T-cell (primary cell): ENCODE data around the gene FLT1. TPM values are rescaled to one million over a fixed set of nuclear protein-coding genes. Genes with fewer than 3 reads are reported as not detected.

Experiments used
- ATAC-seq, 4 experiments: fragments of 200-7000 bp in 3 of 4; fragments of 150-1000 bp in 1 of 4; cut with Tn5 transposase; replicated peaks in 1 of 4; 1 replicate in 3 of 4; 2 replicates in 1 of 4; pipeline ENCODE4 v1.10.0; 2021; ENCODE audit warnings: moderate library complexity in 3 of 4, mild to moderate bottlenecking in 2 of 4, moderate number of reproducible peaks in 1 of 4
- CTCF ChIA-PET, 2 donors: fragments of 300-600 bp; sonication (Branson Sonifier 250); formaldehyde crosslinking; loops; one replicate each; lab custom pipeline; 2022; ENCODE audit warnings: antibody characterized with exemption in 2 of 2; lab: Charles Lee
- POLR2A ChIA-PET, 2 donors: fragments of 300-600 bp; sonication (Branson Sonifier 250); formaldehyde crosslinking; loops; one replicate each; lab custom pipeline; 2022; ENCODE audit warnings: antibody characterized with exemption in 2 of 2; lab: Charles Lee
- DNase-seq, 35 experiments: peaks; one replicate each; pipeline versions ENCODE4 v3.0.0 to v3.0.0-alpha.2; 2013 to 2023
- H3K27ac ChIP-seq: one replicate; pipeline ENCODE4 v1.5.1; 2013; ENCODE audit warnings: low read length
- H3K27me3 ChIP-seq, 2 experiments: replicated peaks in 1 of 2; 1 replicate in 1 of 2; 2 replicates in 1 of 2; pipeline versions ENCODE4 v1.6.1 to v1.7.0; 2013; ENCODE audit warnings: low read length in 1 of 2, mixed read lengths in 1 of 2; ENCODE audit not compliant: control insufficient read depth in 2 of 2, insufficient read depth in 2 of 2; ENCODE audit errors: extremely low read depth in 1 of 2
- H3K36me3 ChIP-seq, 2 donors: 1 replicate in 1 of 2; 2 replicates in 1 of 2; pipeline versions ENCODE4 v1.6.1 to v1.7.0; 2013; ENCODE audit warnings: low read length in 1 of 2; ENCODE audit not compliant: control insufficient read depth in 2 of 2, insufficient read depth in 1 of 2; ENCODE audit errors: extremely low read depth in 1 of 2
- H3K4me1 ChIP-seq, 2 experiments: 1 replicate in 1 of 2; 2 replicates in 1 of 2; pipeline versions ENCODE4 v1.6.1 to v1.7.0; 2013; ENCODE audit warnings: low read length in 2 of 2, mixed read lengths in 1 of 2; ENCODE audit not compliant: insufficient read depth in 2 of 2, control insufficient read depth in 1 of 2; ENCODE audit errors: extremely low read depth in 1 of 2
- H3K4me3 ChIP-seq, 2 donors: 1 replicate in 1 of 2; 2 replicates in 1 of 2; pipeline versions ENCODE4 v1.5.1 to v1.7.0; 2013; ENCODE audit warnings: mild to moderate bottlenecking in 2 of 2, low read length in 1 of 2, moderate library complexity in 1 of 2; ENCODE audit not compliant: control insufficient read depth in 1 of 2; ENCODE audit errors: extremely low read depth in 1 of 2
- H3K9me3 ChIP-seq: 2 replicates; pipeline ENCODE4 v1.7.0; 2013
- H3K27ac Mint-ChIP-seq, 2 donors: one replicate each; pipeline ENCODE4 v1.8.0; 2020 to 2021; ENCODE audit warnings: mild to moderate bottlenecking in 2 of 2, mixed read lengths in 2 of 2
- H3K27me3 Mint-ChIP-seq, 2 donors: one replicate each; pipeline ENCODE4 v1.8.0; 2021 to 2022; ENCODE audit warnings: mixed read lengths in 2 of 2
- H3K36me3 Mint-ChIP-seq: one replicate; pipeline ENCODE4 v1.8.0; 2021; ENCODE audit warnings: mixed read lengths
- H3K4me1 Mint-ChIP-seq, 3 donors: one replicate each; pipeline ENCODE4 v1.8.0; 2020 to 2022; ENCODE audit warnings: mixed read lengths in 3 of 3, mild to moderate bottlenecking in 1 of 3
- H3K4me3 Mint-ChIP-seq, 3 donors: one replicate each; pipeline ENCODE4 v1.8.0; 2020 to 2022; ENCODE audit warnings: mild to moderate bottlenecking in 3 of 3, mixed read lengths in 3 of 3, moderate library complexity in 3 of 3
- H3K9me3 Mint-ChIP-seq, 3 donors: one replicate each; pipeline ENCODE4 v1.8.0; 2020 to 2022; ENCODE audit warnings: mixed read lengths in 3 of 3
- whole genome bisulfite sequencing: methylation state at CpG from one replicate; pipeline ENCODE4 v1.1.5; 2013; ENCODE audit warnings: missing lambda C conversion rate; ENCODE audit not compliant: insufficient coverage; 5-methylcytosine and 5-hydroxymethylcytosine counted together
- total RNA-seq, 35 experiments: library from RNA in 6 of 35; stranded (reverse) in 6 of 35; fragments of 120-200 nt in 1 of 35; gene quantifications; one replicate each; pipeline versions ENCODE4 v1.2.1 to v1.2.4 and lab custom pipeline; 2013 to 2026

Gene FLT1
- total RNA-seq, 5 donors from 2014 or later (not counting 1 experiment from before 2014, with no cell fraction given) = 0.56 to 2.9 (median 1.6) TPM

GRCh38 chr13:28485996-28486543, 8.9 kb downstream of the FLT1 start:
- Histone ChIP-seq H3K36me3 (no peaks in the 10 kb centered on the region), H3K27me3 (peaks cover 0 to 10% of the 10 kb centered on the region in 2 experiments), H3K4me1 (no peaks in the 10 kb centered on the region), H3K9me3 (no peaks in the 10 kb centered on the region), H3K4me3 (no peak overlapping the region), H3K27ac (no peak overlapping the region)
- Mint-ChIP-seq H3K4me1 (peaks cover 0 to 4% (median 0%) of the 10 kb centered on the region in 3 donors), H3K9me3 (no peaks in the 10 kb centered on the region), H3K27ac (no peak overlapping the region), H3K4me3 (no peak overlapping the region), H3K36me3 (no peaks in the 10 kb centered on the region), H3K27me3 (peaks cover 4 to 26% of the 10 kb centered on the region in 2 donors)
- WGBS = 80% methylated on average over 10 of the region's 10 CpGs
- ChIA-PET POLR2A (interaction anchor here in 1 of 2 donors (0.7 kb wide), 1 partner anchor 65 kb away, joined by 4 read pairs; no protein-coding TSS in a partner anchor), CTCF (no interaction called here)
- DNase-seq (no peak), ATAC-seq (no peak)

- ATAC-seq (no peak), DNase-seq (no peak)
- H3K4me1 ChIP-seq = no peaks in the 10 kb centered on the region
- Mint-ChIP-seq H3K4me1 (peaks cover 0 to 4% (median 0%) of the 10 kb centered on the region in 3 donors), H3K9me3 (no peaks in the 10 kb centered on the region), H3K27me3 (peaks cover 0 to 22% of the 10 kb centered on the region in 2 donors), H3K27ac (no peak overlapping the region), H3K4me3 (no peak overlapping the region), H3K36me3 (no peaks in the 10 kb centered on the region)
- H3K36me3 ChIP-seq = no peaks in the 10 kb centered on the region
- H3K9me3 ChIP-seq = no peaks in the 10 kb centered on the region
- 72% methylated on average over 2 of the region's 7 CpGs for WGBS
- ChIA-PET POLR2A (no interaction called here), CTCF (no interaction called here)
- no peak overlapping the region for H3K4me3 ChIP-seq
- H3K27me3 ChIP-seq = peaks cover 0 to 10% of the 10 kb centered on the region in 2 experiments
- no peak overlapping the region for H3K27ac ChIP-seq
These were observed 9.4 kb downstream of the FLT1 start for GRCh38 chr13:28485551-28485950.

- H3K27ac Mint-ChIP-seq = no peak overlapping the region
- Histone ChIP-seq H3K27ac (no peak overlapping the region), H3K4me3 (no peak overlapping the region), H3K36me3 (no peaks in the 10 kb centered on the region), H3K9me3 (no peaks in the 10 kb centered on the region), H3K4me1 (no peaks in the 10 kb centered on the region), H3K27me3 (peaks cover 0 to 10% of the 10 kb centered on the region in 2 experiments)
- peaks cover 0 to 4% (median 0%) of the 10 kb centered on the region in 3 donors for H3K4me1 Mint-ChIP-seq
- no peak overlapping the region for H3K4me3 Mint-ChIP-seq
- H3K9me3 Mint-ChIP-seq = no peaks in the 10 kb centered on the region
- no peak for ATAC-seq
- no peak for DNase-seq
- peaks cover 0 to 22% of the 10 kb centered on the region in 2 donors for H3K27me3 Mint-ChIP-seq
- no peaks in the 10 kb centered on the region for H3K36me3 Mint-ChIP-seq
- ChIA-PET POLR2A (no interaction called here), CTCF (no interaction called here)
- WGBS = no CpG with 5 or more reads among the region's 1 CpG
These were observed 9.8 kb downstream of the FLT1 start for GRCh38 chr13:28485097-28485496.

- Histone ChIP-seq H3K4me1 (no peaks in the 10 kb centered on the region), H3K9me3 (no peaks in the 10 kb centered on the region), H3K27ac (no peak overlapping the region), H3K36me3 (no peaks in the 10 kb centered on the region), H3K27me3 (peaks cover 0 to 8% of the 10 kb centered on the region in 2 experiments), H3K4me3 (no peak overlapping the region)
- 83% methylated on average over 3 of the region's 7 CpGs for WGBS
- ATAC-seq (no peak), DNase-seq (no peak)
- Mint-ChIP-seq H3K27ac (no peak overlapping the region), H3K36me3 (no peaks in the 10 kb centered on the region), H3K4me3 (no peak overlapping the region), H3K4me1 (no peaks in the 10 kb centered on the region), H3K27me3 (peaks cover 0 to 16% of the 10 kb centered on the region in 2 donors), H3K9me3 (no peaks in the 10 kb centered on the region)
- CTCF ChIA-PET = no interaction called here
- POLR2A ChIA-PET = no interaction called here
These were observed 11.5 kb downstream of the FLT1 start for GRCh38 chr13:28483313-28483931.

- H3K27ac ChIP-seq = no peak overlapping the region
- DNase-seq (no peak), ATAC-seq (no peak)
- H3K9me3 Mint-ChIP-seq = no peaks in the 10 kb centered on the region
- no peak overlapping the region for H3K4me3 ChIP-seq
- no peaks in the 10 kb centered on the region for H3K27me3 ChIP-seq
- H3K36me3 ChIP-seq = no peaks in the 10 kb centered on the region
- H3K27ac Mint-ChIP-seq = no peak overlapping the region
- POLR2A ChIA-PET = no interaction called here
- no peaks in the 10 kb centered on the region for H3K36me3 Mint-ChIP-seq
- H3K27me3 Mint-ChIP-seq = peaks cover 0 to 9% of the 10 kb centered on the region in 2 donors
- no peaks in the 10 kb centered on the region for H3K9me3 ChIP-seq
- CTCF ChIA-PET = no interaction called here
- H3K4me1 ChIP-seq = no peaks in the 10 kb centered on the region
- no peak overlapping the region for H3K4me3 Mint-ChIP-seq
- H3K4me1 Mint-ChIP-seq = no peaks in the 10 kb centered on the region
- no CpG with 5 or more reads among the region's 1 CpG for WGBS
These were observed 15.9 kb downstream of the FLT1 start for GRCh38 chr13:28479005-28479404.

- Histone ChIP-seq H3K27ac (no peak overlapping the region), H3K9me3 (no peaks in the 10 kb centered on the region), H3K4me1 (no peaks in the 10 kb centered on the region), H3K27me3 (no peaks in the 10 kb centered on the region), H3K4me3 (no peak overlapping the region), H3K36me3 (no peaks in the 10 kb centered on the region)
- POLR2A ChIA-PET = no interaction called here
- no peak for DNase-seq
- no peaks in the 10 kb centered on the region for H3K9me3 Mint-ChIP-seq
- H3K4me3 Mint-ChIP-seq = no peak overlapping the region
- CTCF ChIA-PET = no interaction called here
- H3K36me3 Mint-ChIP-seq = no peaks in the 10 kb centered on the region
- H3K27ac Mint-ChIP-seq = no peak overlapping the region
- peaks cover 0 to 7% of the 10 kb centered on the region in 2 donors for H3K27me3 Mint-ChIP-seq
- no peaks in the 10 kb centered on the region for H3K4me1 Mint-ChIP-seq
- no CpG with 5 or more reads among the region's 3 CpGs for WGBS
- no peak for ATAC-seq
These were observed 16.8 kb downstream of the FLT1 start for GRCh38 chr13:28478127-28478526.
